T-helper 9 cell (primary cell): ENCODE results near the gene AVPR1B.

ENCODE experiments used
- DNase-seq: peaks from one replicate; pipeline ENCODE4 v3.0.0-alpha.2; 2020

AVPR1B gene

DNA sequence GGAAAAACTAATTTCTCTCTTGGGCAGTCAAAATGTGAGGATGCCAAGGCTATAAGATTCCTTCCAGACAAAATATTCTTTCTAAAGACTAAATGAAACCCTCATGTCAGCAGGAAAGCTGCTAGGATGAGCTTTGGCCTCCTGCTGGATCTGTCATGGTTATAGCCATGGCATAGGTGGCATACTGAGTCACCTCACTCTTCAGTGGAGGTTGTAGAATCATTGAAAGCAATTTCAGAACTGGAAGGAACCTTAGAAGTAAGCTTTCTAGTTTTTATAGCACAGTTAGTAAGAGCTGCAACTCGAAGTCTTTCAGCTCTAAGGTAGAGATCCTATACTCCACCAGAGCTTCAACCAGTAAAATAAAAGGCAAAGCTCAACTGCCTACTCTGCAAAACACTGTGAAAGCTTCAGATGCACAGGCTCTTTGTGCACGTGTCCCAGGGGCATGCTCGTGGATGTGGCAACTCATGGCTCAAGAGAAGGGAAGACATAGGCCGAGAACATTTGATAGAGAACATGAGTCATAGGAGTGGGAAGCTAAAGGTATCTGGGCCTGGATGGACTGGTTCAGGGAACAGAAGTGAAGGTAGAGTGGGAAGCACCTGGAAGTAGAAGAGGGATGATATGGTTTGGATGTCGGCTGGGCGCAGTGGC, 5.8 kb downstream of the AVPR1B start:
- no peak for DNase-seq

GRCh38 chr1:206110820-206111219, 6.4 kb downstream of the AVPR1B start:
- DNase-seq = no peak

- no peak for DNase-seq
Observed at GRCh38 chr1:206110161-206110560, 7.0 kb downstream of the AVPR1B start.

- DNase-seq = no peak
Observed at GRCh38 chr1:206109718-206110117, 7.5 kb downstream of the AVPR1B start.

- no peak for DNase-seq
Observed at GRCh38 chr1:206108635-206109034, 8.6 kb downstream of the AVPR1B start.

DNA sequence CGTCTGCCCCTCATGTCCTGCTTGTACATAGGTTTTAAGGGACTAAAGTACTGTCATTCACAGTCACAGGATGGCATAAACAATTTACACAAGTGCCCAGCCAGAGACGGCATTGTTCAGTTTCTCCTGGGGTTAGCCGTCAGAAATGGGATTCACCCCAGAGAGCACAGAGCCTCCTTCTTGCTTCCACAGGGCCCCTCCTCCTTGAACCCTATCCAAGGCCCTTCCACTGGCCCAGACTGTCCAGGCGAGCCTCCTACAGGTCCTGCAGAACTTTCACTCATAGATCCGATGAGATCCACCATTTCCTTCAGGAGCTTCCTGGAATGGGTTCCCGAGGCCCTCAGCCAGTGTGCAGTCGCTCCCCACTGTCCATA, 10.0 kb downstream of the AVPR1B start:
- DNase-seq = no peak

DNA sequence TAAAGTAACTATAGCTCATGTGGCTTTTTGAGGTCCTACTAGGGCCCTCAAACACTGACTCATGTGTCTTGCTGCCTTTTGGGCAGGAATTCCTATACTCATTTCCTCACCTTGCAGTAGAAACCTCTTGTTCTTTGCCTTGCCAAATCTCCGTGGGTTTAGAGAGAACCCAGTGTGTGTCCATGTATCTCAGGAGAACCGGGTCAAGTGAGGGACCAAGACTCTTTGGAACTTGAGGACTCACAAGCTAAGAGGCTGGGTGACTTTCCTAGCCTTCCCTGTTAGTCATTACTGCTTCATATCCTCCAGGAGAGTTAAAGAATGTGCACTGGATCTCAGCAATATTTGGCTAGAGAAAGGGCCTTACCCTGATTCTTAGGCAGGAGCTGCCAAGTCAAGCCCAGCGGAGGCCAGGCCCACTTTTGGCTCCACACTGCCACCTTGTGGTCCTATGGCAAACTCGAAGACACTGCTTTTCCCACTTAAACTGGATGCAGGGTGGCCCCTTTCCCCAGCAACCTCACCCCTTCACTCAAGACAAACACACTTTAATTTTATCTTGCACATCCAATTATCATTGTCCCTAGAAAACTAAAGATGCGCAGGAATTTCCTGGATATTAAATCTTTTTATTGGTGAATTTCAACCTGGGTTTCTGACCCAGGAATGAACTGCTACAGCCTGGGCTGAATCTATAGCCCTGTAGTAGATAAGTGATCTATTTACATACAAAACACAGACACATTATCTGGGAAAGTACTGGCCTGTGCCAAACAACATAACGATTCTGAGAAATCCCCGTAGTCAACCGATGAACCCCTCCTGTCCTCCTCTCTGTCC, 10.6 kb downstream of the AVPR1B start:
- DNase-seq = peak; percentile 72

DNA sequence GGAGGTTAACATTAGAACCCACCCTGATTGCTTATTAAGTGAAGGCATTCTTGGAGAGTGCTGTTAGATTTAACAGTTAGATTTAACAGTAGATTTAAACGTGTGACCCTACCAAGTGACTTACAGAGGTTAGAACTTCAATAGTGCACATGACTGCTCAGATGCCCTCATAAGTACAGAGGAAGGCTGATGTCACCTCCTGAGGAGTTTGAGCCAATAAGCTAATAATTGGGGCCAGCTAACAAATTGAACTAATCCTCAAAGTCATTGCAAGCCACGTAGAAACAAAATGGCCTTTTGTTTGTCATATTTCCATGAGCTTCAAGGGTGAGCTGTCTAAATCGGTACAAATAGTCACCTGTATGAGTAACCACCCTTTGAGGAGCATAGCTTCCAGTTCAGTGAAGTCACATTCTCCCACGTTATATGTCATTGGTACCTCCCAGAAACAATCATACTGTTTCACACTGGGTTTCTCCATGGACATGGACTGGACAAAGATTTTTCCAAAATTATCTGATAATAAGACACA, 11.7 kb downstream of the AVPR1B start:
- no peak for DNase-seq

- DNase-seq = no peak
Observed at GRCh38 chr1:206103979-206104378, 13.2 kb downstream of the AVPR1B start.

DNA sequence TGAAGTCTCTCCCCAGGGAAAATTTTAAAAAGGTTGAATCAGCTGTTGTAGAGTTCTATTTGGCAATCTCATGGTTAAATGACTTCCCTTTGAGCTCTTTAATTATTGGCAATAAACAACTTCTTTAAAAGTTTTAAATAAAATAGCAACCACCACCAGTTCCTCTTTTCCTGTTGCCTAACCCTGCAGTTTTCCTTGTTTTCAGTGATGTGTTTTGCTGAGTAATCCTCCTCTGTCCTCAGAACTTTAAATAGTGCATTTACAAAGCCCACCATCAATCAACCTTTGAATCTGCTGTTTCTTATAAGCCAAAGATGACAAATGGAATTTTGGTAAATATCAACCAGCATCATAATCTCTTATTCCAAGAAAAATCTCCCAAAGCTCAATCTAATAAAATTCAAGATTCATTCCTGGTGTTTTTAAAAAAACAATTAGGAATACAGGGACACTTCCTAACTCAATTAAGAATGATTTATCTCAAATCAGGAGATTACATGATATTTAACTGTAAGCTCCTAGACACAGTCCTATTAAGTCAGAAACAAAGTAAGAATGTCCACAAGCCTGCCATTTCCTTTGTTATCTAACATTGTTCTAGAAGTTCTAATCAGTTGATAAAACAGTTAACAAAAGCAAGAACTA, 14.8 kb downstream of the AVPR1B start:
- no peak for DNase-seq

GRCh38 chr1:206101351-206102045, 15.7 kb downstream of the AVPR1B start:
- no peak for DNase-seq

DNA sequence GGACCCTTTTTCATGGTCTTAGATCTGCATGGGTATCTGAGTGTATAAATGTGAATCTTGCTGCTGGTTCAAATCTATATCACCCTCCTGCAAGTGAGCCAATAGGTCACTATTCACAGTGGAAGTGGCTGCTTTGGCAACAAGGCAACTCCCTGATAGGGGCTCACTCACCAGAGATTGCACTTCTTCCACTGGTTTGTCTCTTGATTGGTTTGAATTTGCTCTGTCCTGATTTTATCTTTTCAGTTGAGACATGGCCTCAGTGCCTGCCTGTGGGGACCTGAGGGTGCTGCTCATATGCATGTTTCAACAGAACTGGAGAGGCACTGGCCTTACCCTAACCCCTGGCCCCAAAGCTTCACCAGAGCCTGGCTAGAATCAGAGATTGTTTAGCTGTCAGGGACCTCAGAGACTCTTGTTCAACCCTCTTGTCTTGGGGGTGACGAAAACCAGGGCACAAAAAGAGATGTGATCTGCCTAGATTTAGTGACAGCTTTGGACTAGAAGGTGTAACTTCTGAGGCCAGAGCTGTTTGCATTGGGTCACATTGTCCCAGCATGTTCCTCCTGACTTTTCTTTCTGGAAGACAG, 16.9 kb downstream of the AVPR1B start:
- no peak for DNase-seq

- no peak for DNase-seq
Observed at GRCh38 chr1:206098242-206098919, 18.8 kb downstream of the AVPR1B start.

GRCh38 chr1:206097381-206097780, 19.8 kb downstream of the AVPR1B start:
- DNase-seq = no peak

DNA sequence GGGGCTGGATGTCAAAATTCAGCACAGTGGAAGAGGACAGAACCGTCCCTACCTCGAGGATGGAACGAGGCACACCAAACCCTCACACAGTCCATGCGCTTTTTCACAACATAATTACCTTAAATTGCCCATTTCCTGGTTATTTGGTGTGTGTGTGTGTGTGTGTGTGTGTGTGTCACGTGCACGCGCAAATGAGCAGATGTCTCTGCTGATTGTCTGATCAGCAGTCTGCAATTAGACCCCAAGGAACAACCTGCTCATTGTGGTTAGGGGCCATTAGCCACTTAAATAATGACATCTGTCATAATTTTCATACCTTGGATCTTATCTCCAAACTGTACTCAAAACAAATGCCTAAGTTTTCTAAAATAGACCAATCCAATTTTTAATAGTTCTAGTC, 23.2 kb downstream of the AVPR1B start:
- no peak for DNase-seq

DNA sequence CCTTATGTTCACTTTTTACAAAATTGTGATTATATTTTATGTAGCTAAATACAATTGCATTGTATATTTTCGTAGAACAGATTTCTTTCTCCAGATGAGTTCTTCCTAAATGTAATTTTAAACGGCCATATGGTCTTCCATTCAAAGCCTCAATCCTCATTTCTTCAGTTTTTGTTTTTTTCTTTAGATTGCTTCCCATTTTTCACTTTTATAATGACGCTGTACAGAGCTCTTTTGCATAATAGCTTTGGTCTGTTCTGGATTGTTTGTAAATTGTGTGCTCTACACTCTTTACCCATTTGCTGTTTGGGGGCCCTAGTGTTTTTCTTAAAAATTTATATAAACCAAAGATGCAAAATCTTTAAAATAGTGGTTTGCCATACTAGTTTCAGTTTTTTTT, 27.8 kb downstream of the AVPR1B start:
- DNase-seq = no peak

- DNase-seq = no peak
Observed at GRCh38 chr1:206087091-206087490, 30.1 kb downstream of the AVPR1B start.

DNA sequence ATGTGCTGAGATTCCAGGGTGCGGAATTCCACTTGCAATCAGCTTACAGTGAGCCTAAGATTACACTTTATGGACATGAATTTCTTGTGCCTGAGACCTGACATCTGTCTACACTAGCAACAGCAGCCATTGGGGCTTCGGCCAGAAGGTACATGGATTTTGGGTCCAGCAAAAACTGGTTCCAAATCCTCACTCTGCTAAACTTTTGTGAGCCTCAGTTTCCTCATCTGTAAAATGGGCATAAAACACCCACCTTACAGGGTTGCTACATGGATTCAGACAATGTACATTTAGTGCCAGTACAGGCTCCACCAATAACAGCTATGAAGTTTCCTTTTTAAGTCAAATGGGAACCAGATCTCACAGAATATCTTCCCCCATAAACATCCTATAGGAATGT, 33.4 kb downstream of the AVPR1B start:
- DNase-seq = no peak

DNA sequence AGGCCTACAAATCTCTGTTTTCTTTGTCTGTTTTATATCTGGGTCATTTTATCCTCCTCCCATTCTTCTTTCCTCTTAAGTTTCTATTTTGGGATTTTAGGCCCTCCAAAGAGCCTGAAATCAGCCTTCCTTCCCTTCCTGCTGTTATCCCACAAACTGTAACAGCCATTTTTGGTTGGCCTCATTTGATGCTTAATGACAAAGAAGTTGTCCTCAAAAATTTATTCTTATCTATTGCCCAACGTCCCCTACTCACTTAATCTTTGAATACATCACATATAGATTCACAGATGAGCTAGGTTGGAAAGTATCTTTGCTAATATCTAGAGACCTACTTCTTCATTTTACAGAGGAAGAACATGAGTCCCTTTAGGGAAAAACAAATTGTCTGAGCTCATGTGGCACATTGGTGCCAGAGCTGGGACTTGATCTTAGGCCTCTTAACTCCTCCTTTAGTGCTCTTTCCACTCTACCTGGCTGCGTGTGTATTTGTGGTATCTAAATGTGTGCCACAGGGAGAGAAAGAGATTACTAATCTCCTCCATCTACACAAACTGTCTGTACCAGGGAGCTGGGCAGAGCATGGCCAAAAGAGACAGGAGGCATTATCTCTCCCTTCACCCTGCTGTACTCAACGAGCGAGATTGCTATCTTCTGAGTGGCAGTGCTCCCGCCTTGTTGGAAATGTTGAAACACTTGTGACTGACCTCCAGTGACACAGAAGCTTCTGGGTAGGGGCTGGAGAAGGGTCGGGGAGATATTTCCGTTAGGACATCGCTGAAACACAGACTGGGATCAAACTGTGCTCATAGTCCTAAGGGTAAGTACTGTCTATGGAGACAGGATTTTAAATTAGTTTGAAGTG, 34.1 kb downstream of the AVPR1B start:
- no peak for DNase-seq

DNA sequence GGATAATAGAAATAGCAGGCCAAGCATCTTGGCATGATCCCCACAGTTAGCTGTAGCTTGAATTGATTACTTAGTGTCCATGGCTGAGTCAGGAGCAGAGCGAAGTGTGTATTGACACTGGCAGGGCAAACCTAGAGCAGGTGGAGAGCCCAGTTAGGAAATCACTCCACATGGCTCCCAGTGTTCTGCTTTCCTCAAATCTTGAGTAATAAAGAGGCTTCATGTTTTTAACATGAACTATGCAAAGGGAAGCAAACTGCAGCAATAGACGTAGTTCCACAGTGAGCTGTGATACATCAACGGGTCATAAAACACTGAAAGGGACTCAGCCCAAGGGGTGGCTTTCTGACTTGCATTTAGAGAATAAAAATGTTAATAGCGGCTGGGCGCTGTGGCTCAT, 35.3 kb downstream of the AVPR1B start:
- DNase-seq = no peak
